Cardiac muscle cell (in vitro differentiated cells and primary cell): ENCODE results near the gene NPTX2. TPM values are rescaled to one million over a fixed set of nuclear protein-coding genes. Genes with fewer than 3 reads are reported as not detected.

ENCODE experiments used
- DNase-seq, 2 donors: peaks; one replicate each; pipeline versions ENCODE4 v3.0.0 to v3.0.0-alpha.2; 2010 to 2017; ENCODE audit warnings: low read depth in 1 of 2, low spot score in 1 of 2
- H3K27ac ChIP-seq: fragments of 200-600 bp; sonication (generic); 2 replicates; pipeline ENCODE4 v1.5.1; 2016
- H3K27me3 ChIP-seq: fragments of 200-600 bp; sonication (generic); 2 replicates; pipeline ENCODE4 v1.6.0; 2016; ENCODE audit warnings: control low read depth
- H3K36me3 ChIP-seq: fragments of 200-600 bp; sonication (generic); 2 replicates; pipeline ENCODE4 v1.5.1; 2016; ENCODE audit warnings: control low read depth
- H3K4me1 ChIP-seq: fragments of 200-600 bp; sonication (generic); 2 replicates; pipeline ENCODE4 v1.8.1; 2017; ENCODE audit warnings: low read depth, mild to moderate bottlenecking, mixed run types
- H3K4me3 ChIP-seq: fragments of 200-600 bp; sonication (generic); 2 replicates; pipeline ENCODE4 v1.5.1; 2016; ENCODE audit warnings: mild to moderate bottlenecking
- H3K9me3 ChIP-seq: fragments of 200-600 bp; sonication (generic); 2 replicates; pipeline ENCODE4 v1.5.1; 2017; ENCODE audit warnings: low read depth, mild to moderate bottlenecking, control low read depth
- CTCF ChIP-seq: IDR thresholded peaks from 2 replicates; pipeline ENCODE4 v1.5.1; 2012; ENCODE audit warnings: low read depth, mild to moderate bottlenecking, low read length
- polyA plus RNA-seq: library from polyadenylated mRNA; unstranded; fragments of >200 nt; fragmentation: Nextera tagmentation; extraction: Ambion mirVana; gene quantifications from 2 replicates; pipeline ENCODE4 v1.2.1, GENCODE V29; 2016
- total RNA-seq: library from RNA; depleted of rRNA; stranded (reverse); fragments of >200 nt; gene quantifications from 2 replicates; pipeline ENCODE4 v1.2.3, GENCODE V29; 2016

NPTX2 gene
- total and polyA plus RNA-seq, 2 experiments from 2014 or later: not detected

GRCh38 chr7:98630770-98631169, 13.7 kb downstream of the NPTX2 start:
- no peaks in the 10 kb centered on the region for H3K36me3 ChIP-seq
- DNase-seq: no peak

GRCh38 chr7:98638853-98639252, 21.8 kb downstream of the NPTX2 start:
- Histone ChIP-seq H3K9me3 (no peaks in the 10 kb centered on the region), H3K4me3 (no peak overlapping the region), H3K27me3 (no peaks in the 10 kb centered on the region), H3K27ac (no peak overlapping the region), H3K4me1 (no peaks in the 10 kb centered on the region), H3K36me3 (no peaks in the 10 kb centered on the region)
- no peak for DNase-seq
- no peak for TF ChIP-seq CTCF

More at GRCh38 chr7:98630770-98631169, 13.7 kb downstream of the NPTX2 start:
- Histone ChIP-seq H3K4me3 (no peak overlapping the region), H3K9me3 (no peaks in the 10 kb centered on the region), H3K4me1 (no peaks in the 10 kb centered on the region), H3K27me3 (no peaks in the 10 kb centered on the region), H3K27ac (no peak overlapping the region)
- TF ChIP-seq CTCF: no peak

- H3K4me1 ChIP-seq: no peaks in the 10 kb centered on the region
- H3K27ac ChIP-seq: no peak overlapping the region
- TF ChIP-seq CTCF: no peak
- no peak overlapping the region for H3K4me3 ChIP-seq
- H3K27me3 ChIP-seq: no peaks in the 10 kb centered on the region
- H3K9me3 ChIP-seq: no peaks in the 10 kb centered on the region
- no peak for DNase-seq
- no peaks in the 10 kb centered on the region for H3K36me3 ChIP-seq
Measured at GRCh38 chr7:98640375-98640774, 23.3 kb downstream of the NPTX2 start.

GRCh38 chr7:98641646-98642500, 24.8 kb downstream of the NPTX2 start:
- Histone ChIP-seq H3K4me3 (no peak overlapping the region), H3K36me3 (no peaks in the 10 kb centered on the region), H3K27ac (no peak overlapping the region), H3K27me3 (no peaks in the 10 kb centered on the region), H3K4me1 (no peaks in the 10 kb centered on the region), H3K9me3 (no peaks in the 10 kb centered on the region)
- no peak for TF ChIP-seq CTCF
- DNase-seq: peak in 1 of 2 donors; percentile 17

GRCh38 chr7:98643236-98643985, 26.3 kb downstream of the NPTX2 start:
- H3K27ac ChIP-seq: no peak overlapping the region

More at GRCh38 chr7:98643236-98643985, 26.3 kb downstream of the NPTX2 start:
- TF ChIP-seq CTCF: no peak
- DNase-seq: no peak
- H3K36me3 ChIP-seq: no peaks in the 10 kb centered on the region
- no peak overlapping the region for H3K4me3 ChIP-seq
- H3K27me3 ChIP-seq: no peaks in the 10 kb centered on the region
- H3K9me3 ChIP-seq: no peaks in the 10 kb centered on the region
- H3K4me1 ChIP-seq: no peaks in the 10 kb centered on the region
